IMR-90 (cell line): ENCODE results near the gene LETM1. TPM values are rescaled to one million over a fixed set of nuclear protein-coding genes. Genes with fewer than 3 reads are reported as not detected.

ENCODE experiments used
- ATAC-seq: fragments of 200-7000 bp; cut with Tn5 transposase; 2 replicates; pipeline ENCODE4 v1.9.1; 2020; ENCODE audit warnings: low read depth, mild to moderate bottlenecking, moderate library complexity
- BruUV-seq: library from RNA; stranded (reverse); fragments of 400-500 nt; replicated peaks from 2 replicates; lab custom pipeline; 2021; lab: Mats Ljungman, UMichigan
- CTCF ChIA-PET: fragments of 300-600 bp; formaldehyde crosslinking; extraction: SDS; loops from one replicate; lab custom pipeline; 2021; ENCODE audit warnings: antibody characterized with exemption; lab: Yijun Ruan, JAX
- POLR2A ChIA-PET: fragments of 300-600 bp; sonication (Branson Sonifier 250); formaldehyde crosslinking; loops from one replicate; lab custom pipeline; 2022; ENCODE audit warnings: antibody characterized with exemption; ENCODE audit not compliant: unreplicated experiment; lab: Charles Lee
- DNase-seq: peaks from one replicate; pipeline ENCODE4 v3.0.0; 2013
- H2AFZ ChIP-seq: replicated peaks from 2 replicates; pipeline ENCODE3; 2013; ENCODE audit warnings: low read length, mild to moderate bottlenecking; ENCODE audit not compliant: poor library complexity
- H2AK5ac ChIP-seq: 2 replicates; pipeline ENCODE4 v1.6.1; 2013; ENCODE audit warnings: low read depth, low read length, inconsistent platforms
- H2AK9ac ChIP-seq: replicated peaks from 2 replicates; pipeline ENCODE3; 2013; ENCODE audit warnings: mild to moderate bottlenecking, low read depth, low read length, moderate library complexity; ENCODE audit not compliant: poor library complexity
- H2BK120ac ChIP-seq: 2 replicates; pipeline ENCODE4 v1.6.1; 2013; ENCODE audit warnings: low read depth, low read length, inconsistent platforms
- H2BK15ac ChIP-seq: 3 replicates; pipeline ENCODE4 v1.6.1; 2013; ENCODE audit warnings: low read depth, low read length, inconsistent platforms
- H2BK20ac ChIP-seq: 2 replicates; pipeline ENCODE4 v1.6.1; 2013; ENCODE audit warnings: low read depth, mild to moderate bottlenecking, inconsistent platforms, low read length, moderate library complexity
- H2BK5ac ChIP-seq: 2 replicates; pipeline ENCODE4 v1.6.1; 2013; ENCODE audit warnings: mild to moderate bottlenecking, low read depth, low read length, inconsistent platforms; ENCODE audit not compliant: poor library complexity, severe bottlenecking
- H3K14ac ChIP-seq: replicated peaks from 2 replicates; pipeline ENCODE4 v1.6.1; 2013; ENCODE audit warnings: low read depth, low read length, inconsistent platforms
- H3K18ac ChIP-seq: 2 replicates; pipeline ENCODE4 v1.6.1; 2013; ENCODE audit warnings: low read depth, low read length, control low read depth
- H3K23ac ChIP-seq: 2 replicates; pipeline ENCODE4 v1.6.1; 2013; ENCODE audit warnings: low read depth, low read length, inconsistent platforms
- H3K27ac ChIP-seq: 2 replicates; pipeline ENCODE4 v1.5.1; 2013; ENCODE audit warnings: mild to moderate bottlenecking, control low read depth, low read length; ENCODE audit not compliant: insufficient read depth
- H3K27me3 ChIP-seq: 2 replicates; pipeline ENCODE4 v1.6.1; 2013; ENCODE audit warnings: low read length; ENCODE audit not compliant: control insufficient read depth, insufficient read depth
- H3K36me3 ChIP-seq: 2 replicates; pipeline ENCODE4 v1.6.1; 2013; ENCODE audit warnings: low read length, mixed read lengths; ENCODE audit not compliant: control insufficient read depth, insufficient read depth
- H3K4ac ChIP-seq: 2 replicates; pipeline ENCODE4 v1.6.1; 2013; ENCODE audit warnings: low read depth, low read length, inconsistent platforms
- H3K4me1 ChIP-seq: 2 replicates; pipeline ENCODE4 v1.6.1; 2013; ENCODE audit warnings: low read length, mixed read lengths; ENCODE audit not compliant: control insufficient read depth, insufficient read depth
- H3K4me2 ChIP-seq: 2 replicates; pipeline ENCODE4 v1.6.1; 2013; ENCODE audit warnings: low read depth, mild to moderate bottlenecking, control low read depth, low read length, moderate library complexity
- H3K4me3 ChIP-seq: 2 replicates; pipeline ENCODE4 v1.5.1; 2013; ENCODE audit warnings: low read depth, mild to moderate bottlenecking, control low read depth, low read length, moderate library complexity; ENCODE audit not compliant: insufficient read depth
- H3K56ac ChIP-seq: 2 replicates; pipeline ENCODE4 v1.6.1; 2013; ENCODE audit warnings: low read length, inconsistent platforms; ENCODE audit not compliant: insufficient read depth; ENCODE audit errors: extremely low read depth
- H3K79me1 ChIP-seq, 2 experiments: 2 replicates each; pipeline ENCODE4 v1.6.1; 2013; ENCODE audit warnings: low read length in 2 of 2, inconsistent platforms in 1 of 2, low read depth in 1 of 2
- H3K9ac ChIP-seq: 2 replicates; pipeline ENCODE4 v1.6.1; 2013; ENCODE audit warnings: low read depth, low read length, control low read depth
- H3K9me1 ChIP-seq: 2 replicates; pipeline ENCODE4 v1.6.1; 2013; ENCODE audit warnings: low read length, inconsistent platforms; ENCODE audit not compliant: insufficient read depth
- H3K9me3 ChIP-seq: 2 replicates; pipeline ENCODE4 v1.6.1; 2013; ENCODE audit warnings: low read length; ENCODE audit not compliant: control insufficient read depth, insufficient read depth
- H4K20me1 ChIP-seq: 2 replicates; pipeline ENCODE4 v1.6.1; 2013; ENCODE audit warnings: low read length, inconsistent platforms; ENCODE audit not compliant: insufficient read depth
- H4K5ac ChIP-seq: 2 replicates; pipeline ENCODE4 v1.6.1; 2013; ENCODE audit warnings: mild to moderate bottlenecking, low read depth, low read length, control low read depth
- H4K8ac ChIP-seq, 2 experiments: 2 replicates each; pipeline ENCODE4 v1.6.1; 2013; ENCODE audit warnings: low read depth in 2 of 2, low read length in 2 of 2, control low read depth in 1 of 2, inconsistent platforms in 1 of 2
- H4K91ac ChIP-seq: 2 replicates; pipeline ENCODE4 v1.6.1; 2013; ENCODE audit warnings: low read depth, low read length, inconsistent platforms; ENCODE audit not compliant: insufficient read depth
- CEBPB ChIP-seq: IDR thresholded peaks from 2 replicates; pipeline ENCODE4 v1.6.1; 2012; ENCODE audit warnings: low read depth, low read length, improper control_type of control experiment
- CTCF ChIP-seq: conservative IDR thresholded peaks from 2 replicates; pipeline ENCODE4 v1.5.1; 2012; ENCODE audit warnings: mild to moderate bottlenecking, low read depth, low read length, improper control_type of control experiment
- ELK1 ChIP-seq: fragments of 150-350 bp; IDR thresholded peaks from 2 replicates; pipeline ENCODE4 v1.6.1; 2016; ENCODE audit warnings: low read depth, mild to moderate bottlenecking, low read length, moderate library complexity, borderline replicate concordance
- MAZ ChIP-seq: IDR thresholded peaks from 2 replicates; pipeline ENCODE4 v1.6.1; 2012; ENCODE audit warnings: low read depth, mild to moderate bottlenecking, low read length, improper control_type of control experiment, moderate library complexity, borderline replicate concordance
- POLR2A ChIP-seq: IDR thresholded peaks from 2 replicates; pipeline ENCODE4 v1.6.1; 2012; ENCODE audit warnings: mild to moderate bottlenecking, low read depth, low read length
- USF2 ChIP-seq: fragments of 150-350 bp; IDR thresholded peaks from 2 replicates; pipeline ENCODE4 v1.6.1; 2017; ENCODE audit warnings: mild to moderate bottlenecking, antibody characterized with exemption, low read length, low read depth
- WGBS, 2 experiments: methylation state at CpG; one replicate each; pipeline versions ENCODE4 v1.1.5 to v1.1.7; 2013; ENCODE audit warnings: missing lambda C conversion rate in 2 of 2; ENCODE audit not compliant: insufficient read length in 1 of 2; ENCODE audit errors: extremely low coverage in 2 of 2; 5-methylcytosine and 5-hydroxymethylcytosine counted together
- dilution Hi-C: fragments of 300-500 bp; cut with HindIII; formaldehyde crosslinking; loops from one replicate; pipeline ENCODE4 v1.14.3; 2018; ENCODE audit warnings: low sequenced_read_pairs; ENCODE audit not compliant: unreplicated experiment
- in situ Hi-C: fragments of 300-500 bp; cut with MboI; formaldehyde crosslinking; loops from 3 replicates; pipeline ENCODE4 v1.14.3; 2019; ENCODE audit warnings: low sequenced_read_pairs, inconsistent platforms, mixed read lengths
- intact Hi-C: fragments of 100-400 bp; cut with micrococcal nuclease; formaldehyde crosslinking; loops from 2 replicates; pipeline ENCODE4 v1.10.0; 2022
- polyA plus RNA-seq, 3 experiments: library from polyadenylated mRNA; depleted of rRNA; stranded (reverse); fragments of >200 nt; gene quantifications; 2 replicates each; pipeline ENCODE4 v1.2.3, GENCODE V29; 2012; ENCODE audit warnings: low replicate concordance in 1 of 3
- total RNA-seq: library from RNA; depleted of rRNA; stranded (reverse); fragments of >200 nt; gene quantifications from 2 replicates; pipeline ENCODE4 v1.2.3, GENCODE V29; 2012

Gene LETM1
- total and polyA plus RNA-seq, 2 of the 4 experiments (the other 2 are of a cell fraction): 25.0 to 49.3 TPM

- intact Hi-C loops: no loop called here
These were observed 12.3 kb upstream of the LETM1 start for GRCh38 chr4:1868293-1868692.

More at GRCh38 chr4:1868293-1868692, 12.3 kb upstream of the LETM1 start:
- H3K4me2 ChIP-seq: no peak overlapping the region
- no peak overlapping the region for H3K4me3 ChIP-seq
- BruUV-seq: no TSS peak
- no CpG with 5 or more reads among the region's 5 CpGs for WGBS, 2 experiments
- H3K79me1 ChIP-seq: peaks cover 2 to 14% of the 10 kb centered on the region in 2 experiments; a peak in 2 of 4 replicates
- peak overlapping the region; percentile 51 for H2AK9ac ChIP-seq
- H3K4ac ChIP-seq: no peak overlapping the region
- no peaks in the 10 kb centered on the region for H3K36me3 ChIP-seq
- H3K56ac ChIP-seq: no peak overlapping the region
- DNase-seq (no peak), ATAC-seq (no peak)
- H3K9ac ChIP-seq: no peak overlapping the region
- H4K5ac ChIP-seq: no peak overlapping the region
- ChIA-PET CTCF (no interaction called here), POLR2A (no interaction called here)
- no peak overlapping the region for H2BK5ac ChIP-seq
- no peak overlapping the region for H2BK15ac ChIP-seq
- dilution Hi-C loops (no loop called here), in situ Hi-C loops (no loop called here)
- H2AK5ac ChIP-seq: no peak overlapping the region
- TF ChIP-seq POLR2A (no peak), CTCF (no peak), MAZ (no peak), USF2 (no peak), ELK1 (no peak), CEBPB (no peak)
- no peak overlapping the region for H2BK20ac ChIP-seq
- H3K9me1 ChIP-seq: 0 out of 2 replicates have a peak, but pooled peaks cover 3% of the 10 kb centered on the region
- H2BK120ac ChIP-seq: no peak overlapping the region
- peaks cover 2% of the 10 kb centered on the region; the same call in 1 of the 2 replicates for H3K27me3 ChIP-seq
- peaks cover 4% of the 10 kb centered on the region; the same call in 1 of the 2 replicates for H4K20me1 ChIP-seq
- no peak overlapping the region for H3K14ac ChIP-seq
- no peaks in the 10 kb centered on the region for H3K9me3 ChIP-seq
- no peak overlapping the region for H4K91ac ChIP-seq
- H3K27ac ChIP-seq: no peak overlapping the region
- H3K18ac ChIP-seq: no peak overlapping the region
- H3K4me1 ChIP-seq: peaks cover 7% of the 10 kb centered on the region
- H3K23ac ChIP-seq: no peak overlapping the region
- H4K8ac ChIP-seq: no peak overlapping the region
- H2AFZ ChIP-seq: no peak overlapping the region
